Ectodermal cell (in vitro differentiated cells): Measurements from ENCODE around the gene DRD5.
"Not testable (repeated sequence)": the region's sequence is repeated elsewhere in the genome, so short reads cannot be mapped to it uniquely, and the experiment has no call there.

Experiments used
- H3K27ac ChIP-seq: 2 replicates; pipeline ENCODE4 v1.7.0; 2013; ENCODE audit warnings: mild to moderate bottlenecking, low read depth, low read length; ENCODE audit not compliant: insufficient read depth, poor library complexity, severe bottlenecking
- H3K27me3 ChIP-seq: 2 replicates; pipeline ENCODE4 v1.7.0; 2013; ENCODE audit warnings: mild to moderate bottlenecking, low read length; ENCODE audit not compliant: insufficient read depth, control insufficient read depth, poor library complexity, severe bottlenecking
- H3K36me3 ChIP-seq: one replicate; pipeline ENCODE4 v1.7.0; 2013; ENCODE audit warnings: low read length; ENCODE audit not compliant: control insufficient read depth, insufficient read depth
- H3K4me1 ChIP-seq: one replicate; pipeline ENCODE4 v1.7.0; 2013; ENCODE audit warnings: low read length; ENCODE audit not compliant: control insufficient read depth, insufficient read depth
- H3K4me3 ChIP-seq: 2 replicates; pipeline ENCODE4 v1.7.0; 2013; ENCODE audit warnings: low read depth, low read length, control low read depth; ENCODE audit not compliant: insufficient read depth
- H3K9me3 ChIP-seq: 2 replicates; pipeline ENCODE4 v1.7.0; 2013; ENCODE audit warnings: mild to moderate bottlenecking, low read length, moderate library complexity; ENCODE audit not compliant: control insufficient read depth
- WGBS, 2 experiments: methylation state at CpG; one replicate each; pipeline ENCODE4 v1.1.7; 2013; ENCODE audit warnings: missing lambda C conversion rate in 2 of 2; 5-methylcytosine and 5-hydroxymethylcytosine counted together

DRD5 gene

DNA sequence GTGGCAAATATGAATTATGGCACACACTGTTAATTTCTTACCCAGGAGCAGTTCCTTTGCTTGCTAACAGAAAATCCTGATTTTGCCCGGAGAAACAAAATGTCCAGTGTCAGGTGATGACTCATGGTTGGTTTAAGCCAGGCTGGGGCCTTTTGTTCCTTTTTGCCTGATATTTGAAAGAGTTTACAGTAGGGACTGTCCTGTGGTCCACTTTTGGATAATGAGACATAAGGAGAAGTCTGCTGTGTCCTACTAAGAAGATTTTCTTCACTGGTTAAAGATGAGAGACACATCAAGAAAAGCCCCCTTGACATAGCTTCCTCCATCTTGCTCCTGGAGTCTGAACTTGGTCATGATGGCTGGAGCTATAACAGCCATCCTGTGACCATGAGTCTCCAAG, 12.1 kb upstream of the DRD5 start:
- Histone ChIP-seq H3K27ac (no peak overlapping the region), H3K4me1 (no peaks in the 10 kb centered on the region), H3K36me3 (no peaks in the 10 kb centered on the region), H3K4me3 (no peak overlapping the region), H3K27me3 (no peaks in the 10 kb centered on the region), H3K9me3 (no peaks in the 10 kb centered on the region)
- WGBS, 2 experiments = 96% methylated on average over 1 of the region's 1 CpG

DNA sequence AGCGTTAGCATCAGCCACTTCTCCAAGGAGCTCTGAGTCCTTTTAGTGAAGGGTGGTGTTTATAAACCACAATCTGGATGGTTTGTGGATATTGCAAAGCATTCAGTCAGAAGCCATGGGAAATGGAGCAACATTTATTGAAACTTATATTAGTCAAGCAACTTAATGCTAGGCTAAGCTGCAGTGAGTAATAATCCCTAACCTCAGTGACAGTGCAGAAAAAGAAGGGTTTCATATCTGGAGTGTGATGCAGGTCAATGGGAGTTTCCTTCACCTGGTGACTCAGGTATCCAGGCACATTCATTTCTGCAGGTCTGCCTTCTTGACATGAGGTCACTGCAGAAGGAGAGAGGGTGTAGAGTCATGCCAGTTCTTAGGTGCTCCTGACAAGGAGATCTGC, 10.4 kb upstream of the DRD5 start:
- no peak overlapping the region for H3K27ac ChIP-seq
- H3K4me1 ChIP-seq = no peaks in the 10 kb centered on the region
- no peaks in the 10 kb centered on the region for H3K36me3 ChIP-seq
- H3K27me3 ChIP-seq = no peaks in the 10 kb centered on the region
- H3K4me3 ChIP-seq = no peak overlapping the region
- 63% methylated on average over 1 of the region's 1 CpG; no CpG with 5 or more reads in 1 of the 2 experiments for WGBS, 2 experiments
- H3K9me3 ChIP-seq = no peaks in the 10 kb centered on the region

DNA sequence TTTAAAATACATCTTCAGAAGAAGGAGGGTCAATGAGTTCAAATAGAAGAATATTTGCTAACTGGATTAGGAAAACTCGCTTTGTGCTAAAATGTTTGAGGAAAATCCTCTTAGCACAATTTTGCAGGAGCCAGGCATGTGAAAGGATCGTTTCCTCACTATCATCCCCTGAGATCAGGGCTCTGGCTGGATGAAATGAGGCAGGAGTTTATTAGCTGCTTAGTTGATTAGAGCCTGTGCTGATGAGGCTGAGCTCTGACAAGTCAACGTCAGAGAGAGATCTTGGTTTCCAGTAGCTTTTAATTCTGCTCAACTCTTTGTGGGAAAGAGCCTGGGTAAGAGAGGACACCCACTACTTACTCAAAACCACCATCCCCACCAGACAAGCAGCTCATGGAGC, 8.0 kb upstream of the DRD5 start:
- H3K9me3 ChIP-seq = no peaks in the 10 kb centered on the region
- no peaks in the 10 kb centered on the region for H3K36me3 ChIP-seq
- no peak overlapping the region for H3K27ac ChIP-seq
- no peak overlapping the region for H3K4me3 ChIP-seq
- H3K27me3 ChIP-seq = no peaks in the 10 kb centered on the region
- WGBS, 2 experiments = 71 to 81% methylated on average over 3 of the region's 3 CpGs
- no peaks in the 10 kb centered on the region for H3K4me1 ChIP-seq

DNA sequence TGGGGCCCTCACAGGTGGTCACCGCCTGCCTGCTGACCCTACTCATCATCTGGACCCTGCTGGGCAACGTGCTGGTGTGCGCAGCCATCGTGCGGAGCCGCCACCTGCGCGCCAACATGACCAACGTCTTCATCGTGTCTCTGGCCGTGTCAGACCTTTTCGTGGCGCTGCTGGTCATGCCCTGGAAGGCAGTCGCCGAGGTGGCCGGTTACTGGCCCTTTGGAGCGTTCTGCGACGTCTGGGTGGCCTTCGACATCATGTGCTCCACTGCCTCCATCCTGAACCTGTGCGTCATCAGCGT, 652 bp downstream of the DRD5 start:
- H3K4me3 ChIP-seq = peak overlapping the region; percentile 36
- no peaks in the 10 kb centered on the region for H3K36me3 ChIP-seq
- no peaks in the 10 kb centered on the region for H3K4me1 ChIP-seq
- 85% methylated on average over 22 of the region's 22 CpGs for WGBS, 2 experiments
- H3K27me3 ChIP-seq = peaks cover 46% of the 10 kb centered on the region
- no peak overlapping the region for H3K27ac ChIP-seq
- H3K9me3 ChIP-seq = no peaks in the 10 kb centered on the region

DNA sequence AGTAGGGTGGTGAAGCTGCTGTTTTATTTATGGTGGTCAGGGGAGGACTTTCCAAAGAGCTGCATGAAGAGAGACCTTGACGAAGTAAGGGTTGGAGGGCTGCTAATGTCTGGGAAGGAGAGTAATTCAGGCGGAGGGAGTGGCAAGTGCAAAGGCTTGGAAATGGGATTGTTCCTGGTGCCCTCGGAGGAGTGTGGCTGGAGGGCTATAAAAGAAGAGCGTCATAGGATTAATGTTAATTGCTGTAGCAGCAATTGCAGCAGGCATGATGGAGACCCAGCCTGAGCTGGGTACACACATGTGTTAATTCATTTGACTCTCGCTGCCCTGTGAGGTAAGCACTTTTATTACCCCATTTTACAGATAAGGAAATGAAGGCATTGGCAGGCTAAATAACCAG, 4.5 kb downstream of the DRD5 start:
- H3K27me3 ChIP-seq = peaks cover 34% of the 10 kb centered on the region
- 89 to 93% methylated on average over 5 of the region's 5 CpGs for WGBS, 2 experiments
- H3K27ac ChIP-seq, H3K36me3 ChIP-seq, H3K4me3 ChIP-seq, H3K9me3 ChIP-seq, H3K4me1 ChIP-seq: not testable (repeated sequence)

DNA sequence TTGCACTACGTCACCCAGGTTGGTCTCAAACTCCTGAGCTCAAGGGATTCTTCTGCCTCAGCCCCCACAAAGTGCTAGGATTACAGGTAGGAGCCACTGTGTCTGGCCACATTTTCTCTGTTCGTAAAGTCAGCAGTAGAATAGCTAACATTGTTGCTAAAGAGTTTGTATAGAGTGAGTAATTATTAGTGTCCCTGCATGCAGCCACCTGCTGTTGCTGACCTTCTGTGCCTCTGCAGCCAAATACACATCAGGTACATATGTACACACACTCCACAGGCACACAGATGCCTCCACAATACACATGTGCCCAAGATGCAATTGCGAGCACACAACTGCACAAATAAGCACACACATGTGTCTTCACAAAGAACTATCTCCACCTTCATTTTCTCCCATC, 10.9 kb downstream of the DRD5 start:
- Histone ChIP-seq H3K36me3 (no peaks in the 10 kb centered on the region), H3K27me3 (no peaks in the 10 kb centered on the region), H3K27ac (no peak overlapping the region), H3K9me3 (no peaks in the 10 kb centered on the region), H3K4me3 (no peak overlapping the region), H3K4me1 (no peaks in the 10 kb centered on the region)
- 94 to 95% methylated on average over 3 of the region's 3 CpGs for WGBS, 2 experiments

DNA sequence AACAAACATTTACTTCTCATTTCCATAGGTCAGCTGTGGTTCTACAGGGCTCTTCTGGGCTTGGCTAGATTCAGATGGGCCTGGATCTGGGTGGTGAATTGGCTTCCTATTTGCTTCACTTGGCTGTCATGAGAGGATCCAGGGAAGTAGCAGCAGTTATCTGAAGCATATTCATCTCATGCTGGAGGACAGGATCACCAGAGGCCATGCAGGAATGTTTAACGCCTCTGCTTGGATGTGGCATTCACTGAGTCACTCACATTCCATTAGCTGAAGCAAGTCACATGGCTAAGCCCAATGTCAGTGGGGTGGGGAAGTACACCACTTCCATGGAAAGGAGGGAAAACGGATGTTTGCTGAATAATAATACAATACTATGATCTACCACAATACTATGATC, 15.2 kb downstream of the DRD5 start:
- not testable (repeated sequence) for H3K4me3 ChIP-seq, H3K36me3 ChIP-seq, H3K9me3 ChIP-seq, H3K4me1 ChIP-seq, H3K27ac ChIP-seq, H3K27me3 ChIP-seq
- 70 to 100% methylated on average over 1 to 2 of the region's 2 CpGs for WGBS, 2 experiments

DNA sequence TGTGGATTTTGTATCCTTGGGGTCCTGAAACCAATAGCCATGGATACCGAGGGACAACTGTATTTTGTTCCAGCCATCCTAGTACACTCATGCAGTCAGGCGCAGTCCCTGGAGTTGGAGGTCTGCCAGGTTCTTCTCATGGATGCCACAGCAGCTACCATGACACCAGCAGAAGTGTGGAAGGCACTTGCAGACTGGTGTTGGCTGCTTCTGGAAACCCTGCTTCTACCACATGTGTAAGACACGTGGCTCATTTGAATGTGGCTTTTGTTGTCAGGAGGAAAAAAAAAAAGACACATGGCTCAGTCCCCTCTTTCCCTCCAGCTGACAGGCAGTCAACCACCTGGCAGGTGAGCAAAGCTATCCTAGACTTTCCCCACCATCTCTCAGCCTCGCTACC, 19.4 kb downstream of the DRD5 start:
- H3K9me3 ChIP-seq = no peaks in the 10 kb centered on the region
- 91 to 96% methylated on average over 4 of the region's 4 CpGs for WGBS, 2 experiments
- peaks cover 7% of the 10 kb centered on the region for H3K4me1 ChIP-seq

DNA sequence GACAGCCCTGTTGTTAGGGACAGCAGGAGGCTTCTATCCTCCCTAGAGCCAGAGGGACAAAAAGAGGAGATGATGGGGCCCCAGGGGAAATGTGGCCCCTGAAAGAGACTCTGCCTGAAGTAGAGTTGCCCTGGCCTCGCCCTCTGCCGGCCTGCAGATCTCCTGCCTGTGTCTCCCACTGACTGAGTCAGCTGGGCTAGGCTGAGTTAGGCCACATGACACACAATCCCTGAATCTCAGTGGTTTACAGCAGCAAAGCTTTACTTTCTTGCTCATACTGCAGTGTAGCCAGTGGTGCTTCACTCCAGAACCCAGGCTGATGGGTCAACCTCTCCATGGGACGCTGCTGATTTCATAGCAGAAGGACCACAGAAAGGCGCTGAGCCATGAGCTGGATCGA, 23.5 kb downstream of the DRD5 start:
- H3K27me3 ChIP-seq = no peaks in the 10 kb centered on the region
- 80% methylated on average over 5 of the region's 5 CpGs for WGBS, 2 experiments

More for the DNA sequence above, 19.4 kb downstream of the DRD5 start:
- Histone ChIP-seq H3K36me3 (no peaks in the 10 kb centered on the region), H3K27ac (no peak overlapping the region), H3K4me3 (no peak overlapping the region), H3K27me3 (no peaks in the 10 kb centered on the region)

DNA sequence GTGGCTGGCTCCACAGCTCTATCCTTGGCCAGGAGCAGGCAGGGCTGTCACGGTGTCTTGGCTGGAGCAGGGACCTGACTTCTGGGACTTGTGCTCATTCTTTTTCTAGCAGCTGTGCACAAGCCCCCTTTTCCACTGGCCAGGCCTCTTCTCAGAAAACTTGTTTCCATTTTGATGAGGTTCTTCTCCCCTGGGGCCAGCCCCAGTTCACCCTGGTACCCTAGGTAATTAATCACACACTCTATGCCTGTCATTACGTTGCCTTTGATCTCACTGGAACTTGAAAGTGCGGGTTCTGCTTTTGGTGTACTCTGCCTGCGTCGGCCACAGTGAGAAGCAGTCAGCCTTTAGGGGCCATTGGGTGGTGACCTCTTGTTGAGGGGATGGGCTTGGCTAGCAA, 26.6 kb downstream of the DRD5 start:
- Histone ChIP-seq H3K27ac (no peak overlapping the region), H3K27me3 (no peaks in the 10 kb centered on the region), H3K4me3 (no peak overlapping the region), H3K9me3 (no peaks in the 10 kb centered on the region), H3K4me1 (peaks cover 7% of the 10 kb centered on the region), H3K36me3 (no peaks in the 10 kb centered on the region)
- 88 to 90% methylated on average over 5 of the region's 5 CpGs for WGBS, 2 experiments

More for the DNA sequence above, 23.5 kb downstream of the DRD5 start:
- H3K36me3 ChIP-seq = no peaks in the 10 kb centered on the region
- no peak overlapping the region for H3K4me3 ChIP-seq
- H3K9me3 ChIP-seq = no peaks in the 10 kb centered on the region
- H3K4me1 ChIP-seq = peaks cover 7% of the 10 kb centered on the region
- no peak overlapping the region for H3K27ac ChIP-seq

DNA sequence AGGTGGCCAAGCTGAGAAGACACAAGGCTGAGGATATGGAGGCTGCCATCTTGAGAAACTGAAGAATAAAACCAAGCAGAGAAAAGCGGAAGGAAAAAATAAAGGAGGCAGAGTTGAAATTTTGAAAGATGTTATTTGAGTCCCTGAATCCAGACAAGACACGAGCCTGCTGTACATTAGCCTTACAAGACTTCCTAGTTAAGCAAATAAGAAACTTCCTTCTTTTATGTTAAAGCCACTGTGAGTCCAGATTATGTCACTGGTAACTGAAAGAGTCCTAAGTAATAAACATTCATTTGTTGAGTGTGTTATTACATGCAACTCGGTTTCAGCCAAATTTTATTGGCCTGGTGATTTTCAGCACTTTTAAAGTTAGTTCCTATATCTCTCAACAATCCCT, 30.4 kb downstream of the DRD5 start:
- H3K27me3 ChIP-seq = no peaks in the 10 kb centered on the region
- H3K36me3 ChIP-seq = no peaks in the 10 kb centered on the region
- no peak overlapping the region for H3K4me3 ChIP-seq
- H3K4me1 ChIP-seq = no peaks in the 10 kb centered on the region
- WGBS, 2 experiments = 94 to 99% methylated on average over 3 of the region's 3 CpGs
- H3K27ac ChIP-seq = no peak overlapping the region
- H3K9me3 ChIP-seq = no peaks in the 10 kb centered on the region
